GM12865 (cell line): ENCODE data around the gene ABL2.

Experiments
- DNase-seq: peaks from one replicate; pipeline ENCODE4 v3.0.0; 2010; ENCODE audit warnings: low read depth
- H3K4me3 ChIP-seq: 2 replicates; pipeline ENCODE4 v1.5.1; 2011; ENCODE audit warnings: mild to moderate bottlenecking, low read depth, low read length, control low read depth
- CTCF ChIP-seq: IDR thresholded peaks from 2 replicates; pipeline ENCODE4 v1.5.1; 2011; ENCODE audit warnings: low read length, control low read depth, low read depth, inconsistent platforms; ENCODE audit not compliant: insufficient read depth; ENCODE audit errors: missing control alignments

Gene ABL2

GRCh38 chr1:179156026-179156425, 73.5 kb downstream of the ABL2 start:
- TF ChIP-seq CTCF, result no peak
- no peak for DNase-seq
- H3K4me3 ChIP-seq, result no peak overlapping the region

GRCh38 chr1:179155615-179156014, 73.9 kb downstream of the ABL2 start:
- no peak for DNase-seq
- no peak overlapping the region for H3K4me3 ChIP-seq
- no peak for TF ChIP-seq CTCF

GRCh38 chr1:179154437-179154836, 75.0 kb downstream of the ABL2 start:
- DNase-seq, result no peak
- no peak for TF ChIP-seq CTCF
- H3K4me3 ChIP-seq, result no peak overlapping the region

GRCh38 chr1:179153217-179153616, 76.3 kb downstream of the ABL2 start:
- H3K4me3 ChIP-seq, result no peak overlapping the region
- TF ChIP-seq CTCF, result no peak
- DNase-seq, result no peak

- no peak overlapping the region for H3K4me3 ChIP-seq
- peak; percentile 34 for DNase-seq
- no peak for TF ChIP-seq CTCF
Observed at GRCh38 chr1:179151908-179152682, 77.4 kb downstream of the ABL2 start.

- TF ChIP-seq CTCF, result no peak
- H3K4me3 ChIP-seq, result no peak overlapping the region
- no peak for DNase-seq
Observed at GRCh38 chr1:179146911-179147310, 82.6 kb downstream of the ABL2 start.

- no peak overlapping the region for H3K4me3 ChIP-seq
- DNase-seq, result no peak
- no peak for TF ChIP-seq CTCF
Observed at GRCh38 chr1:179146476-179146875, 83.0 kb downstream of the ABL2 start.
